Measurements from ENCODE around the gene CDC6.

Gene CDC6

GRCh38 chr17:40341808-40342503, 54.3 kb downstream of the CDC6 start:
- DNase-seq = no peak

DNA sequence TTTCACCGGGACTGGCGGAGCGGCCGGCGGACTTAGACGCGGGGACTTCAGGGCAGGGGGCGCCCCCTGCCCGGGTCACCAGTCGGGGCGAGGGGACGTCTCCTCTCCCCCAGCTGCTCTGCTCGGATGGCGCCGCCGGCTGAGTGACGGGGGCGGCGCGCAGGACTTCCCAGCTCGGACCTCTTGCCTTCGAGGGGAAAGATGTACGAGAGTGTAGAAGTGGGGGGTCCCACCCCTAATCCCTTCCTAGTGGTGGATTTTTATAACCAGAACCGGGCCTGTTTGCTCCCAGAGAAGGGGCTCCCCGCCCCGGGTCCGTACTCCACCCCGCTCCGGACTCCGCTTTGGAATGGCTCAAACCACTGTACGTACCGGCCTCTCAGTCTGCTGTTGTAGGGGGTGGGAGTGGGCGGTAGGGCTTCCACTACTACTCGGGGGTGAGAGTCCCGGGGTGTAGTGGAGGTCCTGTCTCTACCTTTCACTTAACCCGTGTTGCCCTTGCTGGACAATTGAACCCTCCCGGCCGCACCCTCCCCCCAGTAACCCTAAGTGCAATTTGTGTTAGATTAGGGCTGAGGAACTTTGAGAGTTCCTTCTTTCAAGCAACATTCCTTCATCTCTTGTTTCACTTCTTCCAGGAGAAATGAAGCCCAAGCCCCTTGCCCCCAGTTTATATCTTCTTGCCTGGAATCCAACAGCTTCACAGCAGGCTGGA, 55.0 kb downstream of the CDC6 start:
- no peak for DNase-seq

GRCh38 chr17:40343219-40344119, 55.8 kb downstream of the CDC6 start:
- no peak for DNase-seq

GRCh38 chr17:40344421-40345160, 56.9 kb downstream of the CDC6 start:
- DNase-seq = no peak

- peak; percentile 77 for DNase-seq
Measured at GRCh38 chr17:40345161-40345993, 57.7 kb downstream of the CDC6 start.

DNA sequence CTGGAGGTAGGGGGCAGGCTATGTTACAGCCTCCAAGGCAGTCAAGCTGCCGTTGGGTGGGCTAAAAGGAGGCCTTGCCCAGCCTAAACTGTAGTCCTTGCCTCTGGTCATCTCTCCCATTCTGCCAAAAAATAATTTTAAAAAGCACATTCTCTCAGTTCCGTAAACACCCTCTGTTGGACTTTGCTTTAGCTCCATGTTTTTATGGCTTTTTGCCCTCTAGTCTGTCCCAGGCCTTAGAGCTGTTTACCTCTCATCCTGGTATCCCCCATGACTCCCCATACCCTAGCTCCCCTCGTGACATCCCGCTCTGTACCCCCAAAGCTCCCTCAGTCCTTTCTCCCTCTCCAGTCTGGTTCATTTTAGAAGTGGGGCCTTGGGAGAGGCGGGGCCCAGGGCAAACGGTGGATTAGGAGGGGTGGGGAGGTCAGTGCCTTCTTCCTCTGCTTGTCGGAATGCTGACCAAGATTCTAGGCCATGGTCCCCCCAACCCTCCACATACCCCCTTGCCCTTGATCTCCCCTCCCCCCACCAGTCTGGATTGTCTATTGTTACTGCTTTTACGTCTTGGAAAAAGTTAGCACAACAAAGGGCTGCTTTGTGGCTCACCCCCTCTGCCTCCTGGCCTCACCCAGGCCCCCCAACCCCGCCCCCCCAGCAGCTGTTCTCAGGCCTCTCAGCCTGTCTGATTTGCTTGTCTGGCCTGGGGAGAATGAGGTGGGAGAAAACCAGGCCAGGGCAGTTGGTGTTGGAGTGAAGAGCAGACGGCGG, 58.5 kb downstream of the CDC6 start:
- no peak for DNase-seq

DNA sequence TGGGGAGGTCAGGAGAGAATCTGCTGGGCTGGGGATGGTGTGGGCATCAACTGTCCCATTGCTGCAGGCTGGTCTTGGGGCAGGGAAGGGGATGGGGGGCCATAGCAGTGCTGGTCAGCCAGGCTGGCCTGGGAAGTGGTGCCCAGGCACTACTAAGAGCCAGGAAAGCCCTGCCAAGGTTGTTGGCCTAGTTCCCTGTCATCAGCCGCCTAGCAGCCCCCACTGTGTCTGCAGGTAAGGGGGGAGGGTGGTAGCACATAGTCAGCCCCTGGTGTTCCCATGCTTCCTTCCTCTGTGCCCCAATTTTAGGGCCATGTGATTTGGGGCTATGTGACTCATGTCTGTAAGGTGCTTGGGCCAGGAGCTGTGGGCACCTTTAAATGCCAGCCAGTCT, 59.1 kb downstream of the CDC6 start:
- DNase-seq = no peak

DNA sequence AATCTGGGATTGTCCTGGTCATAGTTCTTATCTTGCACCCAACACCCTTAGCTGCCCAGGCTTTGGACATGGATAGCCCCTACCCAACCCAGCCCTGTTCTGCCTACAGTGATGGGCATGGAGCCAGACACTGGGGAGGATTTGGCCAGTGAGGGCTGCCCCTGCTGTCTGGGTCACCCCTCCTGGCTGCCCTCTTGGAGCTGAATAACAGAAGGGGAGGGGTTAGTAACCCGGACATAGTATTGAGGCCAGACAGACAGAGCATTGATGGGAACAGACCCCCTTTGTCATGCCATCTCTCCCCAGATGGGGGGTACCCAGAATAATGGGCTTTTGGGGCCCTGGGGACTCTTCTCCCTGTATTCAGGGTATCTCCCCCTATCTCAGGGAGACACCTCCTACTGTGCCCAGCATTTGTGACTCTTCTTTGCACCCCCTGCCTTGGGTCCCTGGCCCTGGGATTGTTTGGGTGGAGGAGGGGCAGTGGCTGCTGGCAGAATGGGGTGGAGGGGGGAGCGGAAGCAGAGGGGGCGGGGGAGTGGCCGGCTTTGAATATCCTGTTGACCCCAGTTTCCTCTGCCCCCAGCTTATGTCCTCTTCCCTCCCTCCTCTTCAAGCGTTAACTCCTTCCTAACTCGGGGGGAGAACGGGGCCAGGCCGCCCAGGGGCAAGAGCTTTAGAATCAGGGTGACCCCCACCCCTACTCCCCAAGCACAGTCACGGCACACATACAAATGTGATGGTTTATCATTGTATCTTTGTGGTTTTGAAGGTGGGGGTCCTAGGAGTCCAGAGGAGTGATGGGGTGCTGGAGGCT, 59.8 kb downstream of the CDC6 start:
- peak; percentile 50 for DNase-seq

DNA sequence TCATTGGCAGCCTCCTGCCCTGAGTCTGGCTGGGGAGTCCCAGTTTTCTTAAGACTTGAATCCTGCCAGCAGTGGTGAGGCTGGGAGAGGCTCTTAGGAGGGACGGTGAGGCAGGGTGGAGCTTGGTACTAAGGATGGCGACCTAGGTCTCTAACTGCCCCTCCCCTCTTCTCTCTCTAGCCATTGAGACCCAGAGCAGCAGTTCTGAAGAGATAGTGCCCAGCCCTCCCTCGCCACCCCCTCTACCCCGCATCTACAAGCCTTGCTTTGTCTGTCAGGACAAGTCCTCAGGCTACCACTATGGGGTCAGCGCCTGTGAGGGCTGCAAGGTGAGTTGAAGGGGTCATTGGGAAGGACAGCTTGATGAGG, 60.4 kb downstream of the CDC6 start:
- peak; percentile 67 for DNase-seq

DNA sequence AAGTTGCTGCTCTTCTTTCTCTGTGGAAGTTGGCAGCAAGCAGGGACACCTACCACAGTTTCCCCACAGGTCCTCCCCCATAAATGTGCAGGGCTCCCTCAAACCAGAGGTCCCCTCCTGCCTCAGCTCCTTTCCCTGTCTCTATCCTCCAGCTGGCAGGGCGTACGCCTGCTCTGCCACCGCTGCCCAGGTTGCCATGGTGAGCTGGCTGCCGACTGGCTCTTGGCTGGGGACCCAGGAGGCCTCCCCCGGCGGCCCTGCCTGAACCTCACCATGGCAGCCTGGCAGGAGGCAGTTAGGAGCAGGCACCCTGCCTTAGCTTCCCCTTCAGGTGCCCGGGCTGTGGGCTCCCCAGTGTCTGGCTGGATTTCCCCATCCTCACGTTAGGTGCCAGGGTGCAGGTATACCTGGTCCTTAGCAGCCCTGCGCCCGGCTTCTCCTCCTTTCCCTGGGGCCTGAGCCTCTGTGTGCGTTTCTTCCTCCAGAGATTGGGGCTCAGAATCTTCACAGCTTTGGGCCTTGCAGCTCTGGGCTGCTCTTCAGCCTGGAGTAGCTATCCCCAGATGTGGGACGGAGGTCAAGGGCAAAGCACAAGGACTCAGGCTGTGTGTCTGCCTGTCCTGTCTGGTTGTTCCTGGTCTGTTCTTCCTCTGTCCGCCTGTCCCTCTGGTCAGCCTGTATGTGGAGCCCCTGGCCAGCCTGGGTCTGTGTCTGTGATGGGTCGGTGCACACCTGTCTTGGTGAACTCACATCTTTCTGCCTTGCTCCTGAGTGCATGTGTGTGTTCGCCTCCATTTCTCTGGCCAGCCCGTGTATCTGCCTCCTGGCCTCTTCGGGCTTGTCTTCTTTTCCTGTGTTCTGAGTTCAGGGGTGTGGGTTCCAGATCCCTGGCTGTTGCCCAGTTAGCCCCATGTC, 61.1 kb downstream of the CDC6 start:
- DNase-seq = peak; percentile 58

- no peak for DNase-seq
Measured at GRCh38 chr17:40349477-40349894, 61.8 kb downstream of the CDC6 start.

DNA sequence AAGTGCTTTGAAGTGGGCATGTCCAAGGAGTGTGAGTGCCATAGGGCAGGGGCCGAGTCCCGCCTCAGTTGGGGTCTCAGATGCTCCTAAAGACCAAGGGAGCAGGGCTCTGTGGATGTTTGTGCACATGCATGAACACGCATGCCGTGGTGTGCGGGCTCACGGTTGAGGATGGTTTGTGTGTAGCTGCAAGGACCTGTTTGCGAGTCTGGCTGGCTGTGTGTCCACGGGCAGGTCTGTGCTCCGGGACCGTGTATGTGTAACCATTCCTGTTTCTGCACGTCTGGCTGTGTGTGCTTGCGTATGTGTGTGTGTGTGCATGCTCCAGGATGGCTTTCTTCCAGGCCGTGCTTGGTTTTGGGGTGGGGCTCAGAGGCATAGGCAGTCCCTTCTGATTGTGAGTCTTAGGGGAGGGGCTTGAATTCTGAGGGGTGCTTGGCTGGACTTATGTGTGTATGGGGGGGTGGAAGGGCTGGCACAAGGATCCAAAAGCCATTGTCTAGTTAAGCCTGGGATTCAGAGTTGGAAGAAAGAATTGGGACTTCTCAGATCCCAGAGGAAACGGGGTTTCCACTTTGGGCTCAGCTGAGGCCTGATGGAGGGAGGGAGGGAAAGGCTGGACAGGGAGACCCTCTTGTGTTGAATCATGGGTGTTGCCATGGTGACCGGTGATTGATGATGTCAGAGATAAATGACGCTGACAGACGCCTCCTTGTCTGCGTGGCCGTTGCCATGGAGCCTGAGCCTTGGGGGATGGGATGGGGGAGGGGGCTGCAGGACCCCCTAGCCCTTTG, 62.4 kb downstream of the CDC6 start:
- DNase-seq = peak; percentile 66

GRCh38 chr17:40350689-40351358, 63.1 kb downstream of the CDC6 start:
- no peak for DNase-seq

DNA sequence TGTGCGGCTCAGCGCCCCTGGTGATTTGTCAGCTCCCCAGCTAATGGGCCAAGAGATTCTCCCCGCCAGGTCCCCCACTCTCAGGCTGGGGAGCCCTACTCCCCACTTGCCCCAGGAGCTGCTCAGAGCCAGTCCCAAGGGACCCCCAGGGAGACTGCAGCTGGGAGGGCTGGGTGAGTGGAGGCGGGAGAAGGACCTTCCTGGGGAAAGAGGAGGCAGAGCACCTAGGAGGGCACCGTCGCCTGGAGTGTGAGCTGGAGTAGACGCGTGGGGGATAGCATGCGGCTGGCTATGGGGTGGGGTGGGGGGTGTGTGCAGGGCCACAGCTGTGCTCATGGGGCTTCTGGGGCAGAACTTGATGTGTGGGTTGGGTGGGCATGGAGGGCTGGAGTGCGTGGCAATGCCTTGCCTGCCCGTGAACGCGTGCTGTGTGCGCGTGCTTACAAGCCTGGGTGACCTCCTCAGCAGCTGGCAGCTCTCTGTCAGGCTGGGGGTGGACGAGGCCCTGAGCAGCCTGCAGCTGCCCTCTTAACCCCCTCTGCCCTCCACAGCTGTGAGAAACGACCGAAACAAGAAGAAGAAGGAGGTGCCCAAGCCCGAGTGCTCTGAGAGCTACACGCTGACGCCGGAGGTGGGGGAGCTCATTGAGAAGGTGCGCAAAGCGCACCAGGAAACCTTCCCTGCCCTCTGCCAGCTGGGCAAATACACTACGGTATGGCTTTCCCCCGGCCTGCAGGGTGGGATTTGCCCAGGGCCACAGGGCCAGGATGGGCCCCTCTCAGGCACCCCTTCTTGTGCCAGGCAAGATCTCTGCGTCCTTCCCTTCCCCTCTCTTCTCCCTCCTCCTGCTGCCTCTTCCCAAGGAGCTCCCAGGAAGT, 63.9 kb downstream of the CDC6 start:
- DNase-seq = no peak

- DNase-seq = no peak
Measured at GRCh38 chr17:40352237-40352778, 64.6 kb downstream of the CDC6 start.

DNA sequence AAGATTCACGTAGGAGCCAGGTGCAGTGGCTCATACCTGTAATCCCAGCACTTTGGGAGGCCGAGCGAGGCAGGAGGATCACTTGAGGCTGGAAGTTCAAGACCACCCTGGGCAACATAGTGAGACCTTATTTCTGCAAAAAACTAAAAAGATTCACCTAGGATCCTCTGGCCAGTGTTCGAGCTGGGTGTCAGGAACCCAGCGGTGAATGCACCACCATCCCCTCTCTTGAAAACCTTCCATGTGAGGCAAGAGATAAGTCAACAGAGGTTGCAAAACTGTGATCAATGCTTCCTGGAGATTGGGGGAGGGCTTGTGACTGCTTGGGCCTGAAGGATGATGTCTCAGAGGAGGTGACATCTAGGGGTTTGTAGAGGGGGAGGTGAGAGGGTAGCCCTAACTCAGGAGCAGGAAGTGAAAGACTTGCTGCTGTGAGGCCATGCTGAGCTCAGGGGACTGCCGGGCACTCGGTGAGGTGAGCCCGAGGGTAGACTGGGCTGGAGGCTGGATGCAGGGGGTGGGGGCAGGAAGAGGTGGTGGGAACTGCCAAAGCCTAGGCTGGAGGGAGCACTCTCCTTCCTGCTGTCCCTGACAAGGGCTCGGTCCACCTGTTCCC, 65.2 kb downstream of the CDC6 start:
- peak; percentile 87 for DNase-seq
